A673 (cell line): Measurements from ENCODE around the gene CGNL1.

Source experiments
- CTCF ChIP-seq: fragments of 300-800, 200-600 bp; sonication (generic); conservative IDR thresholded peaks from 2 replicates; pipeline ENCODE4 v1.5.1; 2017; ENCODE audit warnings: low read depth, mild to moderate bottlenecking, antibody characterized with exemption, low read length, moderate library complexity, mixed read lengths
- EZH2 ChIP-seq: fragments of 200-600 bp; sonication (generic); IDR thresholded peaks from 2 replicates; pipeline ENCODE4 v1.6.1; 2017; ENCODE audit warnings: borderline replicate concordance, low read depth, mild to moderate bottlenecking, mixed read lengths, antibody characterized with exemption, low read length; ENCODE audit not compliant: poor library complexity, severe bottlenecking

GRCh38 chr15:57479005-57479404 lies 102.7 kb downstream of the CGNL1 start:
- TF ChIP-seq CTCF, result no peak
- no peak for TF ChIP-seq EZH2
